GM19238 (cell line): ENCODE data around the gene ATXN1.

Source experiments
- DNase-seq: peaks from one replicate; pipeline ENCODE4 v3.0.0; 2011; ENCODE audit warnings: low spot score; ENCODE audit not compliant: insufficient read length

Gene ATXN1

DNA sequence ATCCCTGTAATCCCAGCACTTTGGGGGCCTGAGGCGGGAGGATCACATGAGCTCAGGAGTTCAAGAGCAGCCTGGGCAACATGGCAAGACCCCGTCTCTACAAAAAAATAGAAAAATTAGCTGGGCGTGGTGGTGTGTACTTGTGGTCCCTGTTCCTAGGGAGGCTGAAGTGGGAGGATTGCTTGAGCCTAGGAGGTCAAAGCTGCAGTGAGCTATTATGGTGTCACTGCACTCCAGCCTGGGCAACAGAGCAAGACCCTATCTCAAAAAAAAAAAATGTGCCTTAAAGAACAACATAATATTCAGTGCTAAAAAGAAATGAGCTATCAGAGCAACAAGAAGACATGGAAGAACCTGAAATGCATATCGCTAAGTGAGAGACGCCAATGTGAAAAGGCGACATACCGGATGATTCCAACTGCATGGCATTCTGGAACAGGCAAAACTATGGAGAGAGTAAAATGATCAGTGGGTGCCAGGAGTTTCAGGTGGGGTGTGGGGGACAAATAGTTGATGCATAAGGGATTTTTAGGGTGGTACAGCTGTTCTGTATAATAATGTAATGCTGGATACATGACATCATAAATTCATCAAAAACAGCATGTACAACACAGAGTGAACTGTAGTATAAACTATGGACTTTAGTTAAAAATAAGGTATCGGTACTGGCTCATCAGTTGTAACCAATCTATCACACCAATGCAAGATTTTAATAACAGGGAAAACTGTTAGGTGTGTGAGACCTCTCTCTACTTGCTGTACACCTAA is 442.1 kb downstream of the ATXN1 start:
- no peak for DNase-seq

DNA sequence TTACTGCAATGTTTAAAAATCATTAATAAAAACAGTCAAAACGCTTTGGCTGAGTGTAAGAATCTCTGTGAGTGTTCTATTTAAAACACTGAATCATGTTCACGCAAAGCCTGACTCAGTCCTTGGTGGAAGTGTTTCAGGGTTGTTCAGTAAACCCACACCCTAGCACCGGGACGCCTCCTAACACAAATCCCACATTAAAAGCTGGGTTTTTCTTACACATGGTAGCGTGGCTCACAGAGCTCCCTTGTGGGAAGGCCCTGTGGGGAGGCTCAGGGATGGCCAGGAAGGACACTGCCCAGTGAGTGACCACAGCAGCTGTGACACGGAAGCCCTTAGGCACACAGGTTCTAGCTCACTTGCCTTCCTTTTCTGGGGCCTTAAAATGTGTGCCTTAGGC is 442.7 kb downstream of the ATXN1 start:
- DNase-seq, result no peak

DNA sequence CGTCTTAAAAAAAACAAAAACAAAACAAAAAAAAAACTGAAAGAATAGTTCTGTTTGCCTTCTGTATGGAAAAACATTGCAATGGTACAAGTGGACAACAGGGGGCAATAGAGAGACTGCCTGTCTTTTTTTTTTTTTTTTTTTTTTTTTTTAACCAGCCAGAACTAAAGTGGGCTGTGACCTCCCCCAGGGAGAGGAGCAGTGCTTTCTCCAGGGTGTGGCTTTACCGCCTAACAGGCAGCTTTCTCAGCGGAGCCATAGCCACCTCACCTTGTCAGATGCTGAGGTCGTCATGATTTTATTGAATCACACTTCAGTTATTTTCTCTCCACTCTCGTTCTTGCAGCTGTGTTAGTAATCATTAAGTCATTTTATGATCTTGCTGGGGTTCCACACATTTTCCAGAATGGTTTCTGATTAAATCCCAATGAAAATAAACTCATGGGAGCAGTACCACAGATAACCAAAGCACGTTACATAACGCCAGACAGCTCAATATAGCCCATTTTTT is 444.5 kb downstream of the ATXN1 start:
- DNase-seq, result no peak

DNA sequence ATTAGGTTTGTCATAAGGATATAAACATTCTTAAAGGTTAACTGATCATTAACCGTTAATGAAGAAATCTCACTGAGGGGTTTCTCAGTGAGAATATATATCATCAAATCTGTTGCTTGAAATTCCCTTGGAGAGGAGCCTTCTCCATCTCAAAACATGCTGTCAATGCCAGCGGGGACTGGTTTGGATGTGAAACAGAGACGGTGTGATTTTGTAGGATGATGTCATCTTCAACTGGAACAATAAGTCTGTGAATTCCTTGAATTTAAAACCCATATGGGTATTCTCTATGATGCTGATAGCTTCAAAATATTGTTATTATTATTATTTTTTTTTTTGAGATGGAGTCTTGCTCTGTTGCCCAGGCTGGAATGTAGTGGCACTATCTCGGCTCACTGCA is 447.0 kb downstream of the ATXN1 start:
- DNase-seq, result no peak

DNA sequence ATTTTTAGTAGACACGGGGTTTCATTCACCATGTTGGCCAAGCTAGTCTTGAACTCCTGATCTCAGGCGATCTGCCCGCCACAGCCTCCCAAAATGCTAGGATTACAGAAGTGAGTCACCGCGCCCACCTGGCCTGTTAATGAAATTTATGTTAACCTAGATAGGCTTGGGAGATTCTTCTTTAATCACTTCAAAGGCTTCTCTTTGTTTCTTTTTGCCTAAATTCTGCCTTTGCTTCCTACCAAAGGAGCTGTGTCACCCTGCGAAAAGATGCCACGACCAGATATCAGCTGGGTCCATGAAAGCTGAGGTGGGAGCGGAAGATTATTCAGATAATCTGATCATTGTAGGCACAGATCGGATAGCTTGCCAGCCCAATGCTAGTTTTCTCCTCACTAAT is 447.5 kb downstream of the ATXN1 start:
- DNase-seq, result no peak

DNA sequence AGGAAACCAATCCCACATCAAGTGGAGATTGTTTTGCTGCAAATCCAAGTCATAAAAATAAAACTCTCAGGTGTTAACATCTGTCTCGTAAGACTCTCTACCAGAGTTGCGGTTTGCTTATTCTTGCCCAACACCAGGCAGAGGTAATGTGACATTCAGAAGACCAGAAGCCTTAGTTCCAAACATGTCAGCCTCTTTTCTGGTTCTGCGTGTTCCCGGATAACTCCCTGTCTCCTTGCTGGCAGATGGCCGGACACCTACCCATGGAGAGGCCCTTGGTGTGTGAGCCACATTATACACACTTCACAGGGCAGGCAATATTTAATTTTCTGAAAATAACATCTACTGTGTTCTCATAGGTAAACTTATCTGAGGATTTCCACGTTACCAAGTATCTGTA is 449.5 kb downstream of the ATXN1 start:
- DNase-seq, result no peak

DNA sequence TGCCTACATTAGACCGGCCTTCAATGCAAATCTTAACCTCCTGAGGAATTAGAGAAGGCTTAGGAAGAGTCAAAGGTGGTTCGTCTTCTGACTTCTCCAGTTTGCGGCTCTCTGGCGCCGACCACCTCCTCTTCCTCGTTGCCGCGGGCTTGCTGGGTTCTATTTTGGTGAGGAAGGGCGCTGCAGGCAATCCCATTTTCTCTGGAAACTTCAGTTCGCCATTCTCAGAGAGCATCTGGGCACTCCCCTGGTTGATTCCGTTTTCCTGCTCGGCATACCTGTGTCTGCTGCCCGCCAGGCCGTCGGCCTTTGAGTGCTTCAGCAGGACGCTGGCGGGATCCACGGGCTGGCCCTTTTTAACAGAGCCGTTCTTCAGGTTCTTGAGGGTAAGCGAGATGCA is 454.9 kb downstream of the ATXN1 start:
- no peak for DNase-seq

DNA sequence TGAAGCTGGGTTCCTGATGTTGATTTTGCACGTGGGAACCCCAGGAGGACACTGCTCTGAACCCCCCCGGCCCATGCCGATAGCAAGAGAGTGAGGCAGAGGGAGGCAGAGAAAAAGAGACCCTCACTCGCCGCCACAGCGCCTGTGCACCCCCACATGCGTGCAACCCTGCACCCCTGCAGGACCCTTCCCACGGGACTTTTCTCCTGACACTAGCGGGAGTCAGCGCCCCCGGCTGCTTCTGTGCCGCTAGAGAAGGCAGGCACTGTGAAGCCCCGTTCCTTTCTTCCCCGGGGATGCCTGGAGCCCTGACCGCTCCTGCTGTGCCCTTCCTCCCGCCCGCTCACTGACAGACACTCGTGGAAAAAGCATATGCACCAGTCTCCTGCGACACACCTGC is 455.5 kb downstream of the ATXN1 start:
- DNase-seq, result no peak

DNA sequence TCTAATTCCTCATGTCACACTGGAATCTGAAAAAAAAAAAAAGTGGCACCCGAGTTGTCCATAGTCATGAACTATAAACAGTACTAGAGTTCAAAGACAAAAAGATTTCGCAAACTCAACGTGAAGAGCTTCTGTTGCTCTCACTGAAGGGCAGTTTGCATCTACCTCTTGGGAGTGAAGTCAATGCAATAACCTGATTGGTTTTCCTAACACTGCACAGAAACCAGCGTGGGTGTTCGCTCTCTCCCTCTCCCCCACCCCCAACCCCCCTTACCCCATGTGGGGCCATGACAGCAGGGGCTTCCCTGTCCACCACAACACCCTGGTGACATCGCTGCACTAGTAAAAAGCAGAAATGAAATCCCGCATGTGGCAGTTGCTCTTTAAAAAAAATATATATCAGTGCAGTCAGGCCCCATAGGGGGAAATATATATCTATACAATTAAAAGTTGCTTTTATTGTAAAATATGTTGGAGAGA is 456.0 kb downstream of the ATXN1 start:
- DNase-seq, result peak; percentile 60

DNA sequence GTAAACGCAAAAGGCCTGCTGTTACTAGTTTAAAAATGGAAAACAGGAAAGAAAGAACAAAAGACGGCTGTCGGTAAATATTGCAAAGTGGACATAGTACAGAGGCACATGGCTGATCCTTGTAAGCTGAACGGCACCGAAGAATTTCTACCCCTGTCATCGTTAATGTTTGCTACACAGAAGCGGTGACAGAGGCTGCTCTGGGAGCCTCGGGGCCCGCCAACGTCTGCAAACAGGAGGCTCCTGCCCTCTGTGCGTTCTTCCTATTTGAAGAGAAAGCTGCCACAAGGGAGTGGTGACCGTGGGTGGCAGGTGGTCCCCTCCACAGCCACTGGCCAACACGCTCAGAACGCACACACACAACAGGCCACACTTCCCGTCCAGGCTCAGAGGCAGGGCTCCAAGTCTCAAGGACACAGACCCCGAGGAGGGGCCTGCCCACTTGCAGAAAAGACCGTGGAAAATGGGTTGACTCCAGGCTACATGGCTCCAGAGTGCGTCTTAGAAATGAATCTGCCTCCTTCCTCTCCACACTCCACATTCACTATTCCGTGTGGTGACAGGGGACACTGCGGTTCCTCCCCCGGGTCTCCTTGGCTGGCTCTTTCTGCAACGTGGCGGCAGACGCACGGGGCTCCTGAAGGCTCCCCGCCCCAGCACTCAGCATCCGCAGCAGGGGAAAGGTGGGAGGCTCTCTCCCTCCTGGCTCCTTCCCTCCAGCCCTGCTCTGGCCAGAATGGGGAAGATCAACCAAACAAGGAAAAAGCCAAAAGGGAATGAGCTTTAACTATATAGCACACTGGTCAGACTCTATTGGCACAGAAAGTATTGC is 458.3 kb downstream of the ATXN1 start:
- no peak for DNase-seq

DNA sequence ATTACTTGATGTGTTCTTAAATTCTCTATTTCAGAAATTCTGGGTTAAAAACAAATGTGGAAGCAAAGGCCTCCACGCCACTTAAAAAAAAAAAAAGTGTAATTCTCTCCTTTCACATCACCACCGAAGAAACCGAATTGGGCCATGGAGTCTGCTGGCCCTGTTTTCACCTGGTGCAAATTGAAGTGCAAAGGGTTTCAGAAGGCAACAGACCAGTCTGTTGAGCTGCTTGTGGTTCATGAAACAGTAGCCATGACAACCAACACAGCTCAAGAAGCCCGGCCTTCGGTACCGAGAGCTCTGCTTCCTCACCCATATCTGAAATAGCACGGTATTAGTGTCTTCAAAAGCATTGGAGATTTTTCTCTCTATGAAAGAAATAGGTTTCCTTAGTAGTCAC is 459.7 kb downstream of the ATXN1 start:
- DNase-seq, result no peak

DNA sequence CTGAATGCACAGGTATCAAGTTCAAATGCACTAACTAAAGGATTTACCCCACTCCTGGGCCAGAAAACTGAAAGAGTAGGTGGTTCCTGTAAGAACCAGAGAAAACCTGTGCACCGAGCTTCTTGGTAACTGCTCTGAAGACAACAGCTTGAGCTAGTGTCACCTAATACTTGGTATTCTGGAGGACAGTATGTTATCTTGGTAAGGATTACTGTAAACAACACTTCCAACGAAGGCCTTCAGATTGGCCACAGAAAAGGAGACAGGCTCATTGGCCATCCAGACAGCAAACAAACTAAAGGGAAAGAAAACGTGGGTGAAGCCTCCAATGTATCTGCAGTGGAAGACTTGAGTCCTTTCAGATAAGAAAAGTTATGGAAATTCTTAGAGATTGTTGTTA is 461.4 kb downstream of the ATXN1 start:
- DNase-seq, result no peak

DNA sequence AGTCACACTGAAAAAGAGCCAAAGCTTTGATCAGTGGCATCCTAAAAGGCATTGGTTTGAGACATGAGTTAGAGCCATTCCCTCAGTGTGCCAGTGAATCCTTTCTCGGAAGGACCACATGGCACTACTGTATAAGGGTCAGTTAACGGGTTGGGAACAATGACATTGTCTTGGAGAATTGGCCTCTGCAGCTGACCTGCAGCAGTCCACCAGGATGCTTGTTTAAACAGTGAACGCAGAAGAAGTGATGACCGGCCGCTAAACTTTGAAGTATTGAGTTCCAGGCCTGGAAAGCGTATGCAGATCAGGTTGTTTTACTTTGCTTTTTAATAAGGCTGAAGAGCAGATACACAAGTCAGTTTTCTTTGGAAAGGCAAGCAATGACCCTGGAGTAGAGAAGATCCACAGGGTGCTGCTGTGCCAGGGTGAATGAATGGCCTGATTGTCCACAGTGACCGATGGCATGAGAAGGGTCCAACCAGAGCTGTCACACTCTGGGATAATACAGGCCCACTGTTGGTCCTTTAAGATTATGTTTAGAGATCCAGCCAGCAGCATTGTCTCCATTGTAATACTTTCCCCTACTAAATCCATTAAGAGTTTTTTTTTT is 465.1 kb downstream of the ATXN1 start:
- DNase-seq, result no peak

DNA sequence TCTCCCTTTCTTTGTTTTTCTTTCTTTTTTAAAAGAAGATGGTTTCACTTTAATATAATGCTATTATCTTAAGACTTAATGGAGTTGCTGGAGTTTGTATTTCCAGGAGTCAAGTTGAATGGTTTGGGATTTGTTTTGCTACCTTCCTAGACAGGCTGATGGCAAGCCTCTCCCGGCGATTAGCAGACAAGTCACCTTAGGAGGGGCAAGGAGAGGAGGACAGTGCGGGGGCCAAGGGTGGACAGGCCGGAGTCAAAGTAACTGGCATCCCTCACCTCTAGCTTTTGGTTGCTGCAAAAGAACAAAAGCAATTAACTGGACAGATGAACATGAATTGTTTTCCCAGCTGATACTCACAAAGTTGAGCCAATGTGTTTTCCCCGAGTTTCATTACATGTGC is 465.8 kb downstream of the ATXN1 start:
- no peak for DNase-seq

DNA sequence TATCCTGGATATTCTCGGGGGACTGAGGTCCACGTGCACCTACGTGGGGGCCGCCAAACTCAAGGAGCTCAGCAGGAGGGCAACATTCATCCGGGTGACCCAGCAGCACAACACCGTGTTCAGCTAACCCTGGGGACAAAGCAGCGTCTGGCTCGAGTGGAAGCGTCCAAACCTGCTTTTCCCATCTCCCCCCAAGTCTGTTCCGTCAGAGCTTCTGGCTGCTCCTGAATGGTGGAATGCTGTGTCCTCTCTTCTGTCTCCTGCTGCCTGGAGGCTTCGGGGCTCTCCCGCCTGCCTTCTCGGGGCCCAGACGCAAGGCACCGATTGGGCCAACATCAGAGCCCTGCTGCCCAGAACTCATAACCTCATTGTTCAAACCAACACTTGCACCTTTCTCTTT is 466.2 kb downstream of the ATXN1 start:
- no peak for DNase-seq

DNA sequence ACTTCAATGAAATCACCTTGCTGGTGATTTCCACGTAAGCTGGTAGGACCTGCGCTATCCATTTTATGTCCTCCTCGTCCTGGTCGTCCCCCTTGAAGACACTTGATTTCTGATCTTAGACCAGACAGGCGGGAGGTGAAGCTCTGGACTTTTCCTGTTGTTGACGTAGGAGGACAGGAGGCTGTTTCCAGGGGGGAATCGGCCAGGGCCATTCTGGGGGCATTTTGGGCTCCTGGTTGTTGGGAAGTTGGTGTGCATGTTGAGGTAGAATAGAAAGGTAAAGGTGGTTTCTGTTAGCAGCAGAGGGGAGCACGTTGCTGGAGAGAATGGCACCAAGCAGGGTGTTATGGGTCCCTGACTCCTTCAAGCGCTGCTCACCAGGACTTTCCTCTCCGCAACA is 466.9 kb downstream of the ATXN1 start:
- DNase-seq, result no peak

DNA sequence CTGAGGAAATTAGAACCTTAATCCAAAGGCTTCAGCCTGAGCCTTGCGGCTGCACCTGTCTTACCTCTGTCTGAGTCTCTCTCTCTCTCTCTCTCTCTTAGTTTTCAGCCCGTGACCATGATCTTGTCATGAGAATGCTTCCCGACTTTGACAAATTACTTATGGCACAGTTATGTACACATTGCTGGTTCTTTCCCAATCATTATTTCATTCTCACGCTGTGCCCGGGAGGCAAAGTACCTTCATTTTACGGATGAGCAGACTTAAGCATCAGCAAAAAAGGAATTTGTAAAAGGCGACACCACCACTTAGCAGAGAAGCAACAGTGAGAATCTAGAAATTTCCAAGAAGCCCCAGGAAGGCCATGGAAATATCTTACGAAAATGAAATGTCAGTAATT is 468.3 kb downstream of the ATXN1 start:
- no peak for DNase-seq

DNA sequence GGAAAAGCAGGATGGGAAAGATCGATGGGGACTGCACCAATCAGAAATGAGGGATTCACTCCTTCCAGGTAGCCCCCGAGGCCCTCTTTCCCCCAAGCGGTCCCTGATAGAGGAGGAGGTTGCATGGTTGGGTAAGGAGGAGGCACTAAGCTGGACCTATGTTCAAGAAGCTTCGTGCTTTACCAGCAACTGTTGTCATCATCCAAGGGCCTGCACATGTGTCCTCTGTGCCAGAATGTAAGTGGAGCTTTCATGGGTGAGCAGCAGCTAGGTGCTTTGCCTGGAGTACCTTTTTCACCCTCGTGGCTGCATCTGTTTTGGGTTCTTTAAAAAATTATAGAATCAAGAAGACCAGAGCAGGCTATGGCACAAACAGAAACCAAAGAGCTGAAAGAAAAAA is 468.8 kb downstream of the ATXN1 start:
- no peak for DNase-seq

DNA sequence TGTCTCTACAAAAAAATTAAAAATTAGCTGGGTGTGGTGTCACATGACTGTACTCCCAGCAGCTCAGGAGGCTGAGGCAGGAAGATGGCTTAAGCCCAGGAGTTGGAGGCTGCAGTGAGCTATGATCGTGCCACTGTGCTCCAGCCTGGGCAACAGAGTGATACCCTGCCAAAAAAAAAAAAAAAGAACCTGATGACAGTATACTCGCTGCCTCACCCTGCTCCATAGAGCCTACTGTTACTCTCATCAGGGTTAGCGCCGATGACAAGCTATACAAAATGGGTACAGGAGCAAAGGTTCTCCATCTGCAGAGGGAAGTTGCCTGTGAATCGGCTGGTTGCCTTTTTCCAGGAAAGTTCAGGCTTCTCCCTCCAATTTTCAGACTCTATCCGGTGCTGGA is 469.5 kb downstream of the ATXN1 start:
- no peak for DNase-seq

DNA sequence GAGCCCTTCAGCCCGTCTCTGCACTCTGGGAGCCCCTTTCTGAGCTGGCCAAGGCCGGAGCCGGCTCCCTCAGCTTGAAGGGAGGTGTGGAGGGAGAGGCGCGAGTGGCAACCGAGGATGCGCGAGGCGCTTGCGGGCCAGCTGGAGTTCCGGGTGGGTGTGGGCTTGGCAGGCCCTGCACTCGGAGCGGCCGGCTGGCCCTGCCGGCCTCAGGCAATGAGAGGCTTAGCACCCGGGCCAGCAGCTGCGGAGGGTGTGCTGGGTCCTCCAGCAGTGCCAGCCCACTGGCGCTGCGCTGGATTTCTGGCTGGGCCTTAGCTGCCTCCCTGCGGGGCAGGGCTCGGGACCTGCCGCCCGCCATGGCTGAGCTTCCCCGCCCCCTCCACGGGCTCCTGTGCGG is 473.1 kb downstream of the ATXN1 start:
- DNase-seq, result no peak

DNA sequence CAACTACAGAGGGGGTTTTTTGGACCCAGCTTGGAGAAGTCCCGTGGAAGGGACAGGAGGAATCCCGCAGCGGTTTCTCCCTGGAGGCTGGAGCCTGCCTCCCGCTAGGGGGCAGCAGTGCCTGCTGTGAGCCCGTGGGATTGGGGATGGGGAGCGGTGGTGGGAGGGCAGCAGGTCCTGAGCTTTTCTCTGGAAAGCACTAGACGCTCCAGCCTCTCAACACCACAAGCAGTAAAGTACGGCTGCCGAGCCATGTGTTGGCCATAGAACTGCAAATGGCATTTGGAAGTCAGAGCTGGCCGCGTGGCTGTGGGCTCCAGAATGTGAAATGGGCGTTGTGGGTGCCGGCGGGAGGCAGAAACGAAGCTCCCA is 475.1 kb downstream of the ATXN1 start:
- DNase-seq, result peak; percentile 30

DNA sequence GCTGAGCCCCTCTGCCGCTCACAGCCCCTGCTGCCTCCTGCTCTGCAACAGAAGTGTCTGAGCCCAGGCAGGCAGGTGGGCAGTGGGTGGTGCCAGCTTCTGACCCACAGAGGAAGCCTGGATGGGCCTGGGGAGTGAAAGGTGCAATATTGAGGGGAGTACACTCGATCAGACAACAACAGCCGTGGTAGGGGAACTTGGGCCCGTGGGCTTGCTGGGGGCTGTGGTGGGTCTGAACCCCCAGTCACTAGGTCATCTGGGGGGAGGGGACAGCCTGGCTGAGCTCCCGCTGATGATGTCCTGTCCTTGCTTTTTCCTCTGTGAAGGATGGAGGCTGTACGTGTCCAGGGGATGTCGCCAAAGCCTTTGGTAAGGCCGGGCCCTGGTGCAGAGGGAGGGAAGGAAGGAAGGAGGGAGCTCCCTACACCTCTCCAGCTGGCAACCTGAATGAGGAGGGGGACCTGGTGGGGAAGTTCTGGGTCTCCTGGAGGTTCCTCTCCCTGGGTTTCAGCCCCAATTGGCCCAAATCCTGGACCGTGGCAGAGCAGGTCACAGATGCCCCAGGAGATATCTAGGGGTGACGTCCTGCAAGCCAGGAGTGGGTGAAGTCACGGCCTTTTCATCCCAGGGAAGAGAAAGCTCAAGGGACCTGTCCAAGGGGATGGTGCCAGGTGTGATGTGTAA is 475.7 kb downstream of the ATXN1 start:
- DNase-seq, result no peak
